CD4-positive, alpha-beta T cell (primary cell): ENCODE data around the gene MSGN1. TPM values are rescaled to one million over a fixed set of nuclear protein-coding genes. Genes with fewer than 3 reads are reported as not detected.

ENCODE experiments used
- ATAC-seq: fragments of 200-7000 bp; cut with Tn5 transposase; one replicate; pipeline ENCODE4 v1.10.0; 2022; ENCODE audit warnings: mild to moderate bottlenecking; ENCODE audit not compliant: poor library complexity
- CTCF ChIA-PET: fragments of 350-600 bp; sonication (Branson Sonifier 250); formaldehyde crosslinking; loops from one replicate; lab custom pipeline; 2021; ENCODE audit warnings: antibody characterized with exemption, inconsistent platforms; lab: Charles Lee
- POLR2A ChIA-PET: fragments of 350-600 bp; sonication (Branson Sonifier 250); formaldehyde crosslinking; loops from one replicate; lab custom pipeline; 2021; ENCODE audit warnings: antibody characterized with exemption, inconsistent platforms; lab: Charles Lee
- DNase-seq, 14 experiments: peaks; one replicate each; pipeline ENCODE4 v3.0.0-alpha.2; 2013 to 2020; ENCODE audit warnings: mixed read lengths in 2 of 14
- H3K27ac ChIP-seq, 2 donors: one replicate each; pipeline versions ENCODE4 v1.5.1 to v1.7.0; 2013; ENCODE audit warnings: low read length in 2 of 2, low read depth in 1 of 2, mild to moderate bottlenecking in 1 of 2
- H3K27me3 ChIP-seq, 2 experiments: 1 replicate in 1 of 2; 2 replicates in 1 of 2; pipeline versions ENCODE4 v1.6.1 to v1.7.0; 2013; ENCODE audit warnings: low read length in 2 of 2, control low read depth in 1 of 2, mild to moderate bottlenecking in 1 of 2, moderate library complexity in 1 of 2; ENCODE audit not compliant: insufficient read depth in 2 of 2, control insufficient read depth in 1 of 2
- H3K36me3 ChIP-seq: one replicate; pipeline ENCODE4 v1.6.1; 2013; ENCODE audit warnings: low read length, control low read depth; ENCODE audit not compliant: insufficient read depth
- H3K4me1 ChIP-seq: one replicate; pipeline ENCODE4 v1.6.1; 2013; ENCODE audit warnings: low read length, control low read depth; ENCODE audit not compliant: insufficient read depth
- H3K4me3 ChIP-seq: one replicate; pipeline ENCODE4 v1.5.1; 2013; ENCODE audit warnings: mild to moderate bottlenecking, low read length, moderate library complexity
- H3K9me3 ChIP-seq, 2 experiments: 1 replicate in 1 of 2; 2 replicates in 1 of 2; pipeline versions ENCODE4 v1.6.1 to v1.7.0; 2013; ENCODE audit warnings: low read length in 2 of 2, mild to moderate bottlenecking in 2 of 2, control low read depth in 1 of 2, moderate library complexity in 1 of 2; ENCODE audit not compliant: control insufficient read depth in 1 of 2, insufficient read depth in 1 of 2
- H3K27ac Mint-ChIP-seq: one replicate; pipeline ENCODE4 v1.8.0; 2020; ENCODE audit warnings: mixed read lengths
- H3K27me3 Mint-ChIP-seq: one replicate; pipeline ENCODE4 v1.8.0; 2021; ENCODE audit warnings: mixed read lengths
- H3K36me3 Mint-ChIP-seq: one replicate; pipeline ENCODE4 v1.8.0; 2021; ENCODE audit warnings: low read depth, mixed read lengths
- H3K4me1 Mint-ChIP-seq: one replicate; pipeline ENCODE4 v1.8.0; 2021; ENCODE audit warnings: low read depth, mixed read lengths
- H3K4me3 Mint-ChIP-seq: one replicate; pipeline ENCODE4 v1.8.0; 2020; ENCODE audit warnings: mild to moderate bottlenecking, mixed read lengths
- H3K9me3 Mint-ChIP-seq: one replicate; pipeline ENCODE4 v1.8.0; 2020; ENCODE audit warnings: mixed read lengths
- CTCF ChIP-seq: fragments of 200-600 bp; IDR thresholded peaks from one replicate; pipeline ENCODE4 v1.8.0; 2022; ENCODE audit warnings: antibody characterized with exemption, mild to moderate bottlenecking
- intact Hi-C, 2 experiments: fragments of 100-400 bp; cut with DNase I in 1 of 2; cut with micrococcal nuclease in 1 of 2; formaldehyde crosslinking; loops; one replicate each; pipeline versions ENCODE4 v1.15.1 to v1.9.0; 2023 to 2025; cut with DNase I, micrococcal nuclease
- total RNA-seq, 174 experiments: library from RNA in 2 of 174; stranded (reverse) in 2 of 174; gene quantifications; one replicate each; pipeline ENCODE4 v1.2.3 and lab custom pipeline; 2021 to 2026

The MSGN1 gene
- total RNA-seq, 2 experiments from 2014 or later, result not detected

- intact Hi-C loops, result no loop called here
- Mint-ChIP-seq H3K4me1 (no peaks in the 10 kb centered on the region), H3K9me3 (no peaks in the 10 kb centered on the region), H3K27me3 (no peaks in the 10 kb centered on the region), H3K27ac (no peak overlapping the region), H3K36me3 (peaks cover 10% of the 10 kb centered on the region), H3K4me3 (no peak overlapping the region)
- no peak for ATAC-seq
- Histone ChIP-seq H3K27ac (no peak overlapping the region), H3K9me3 (no peaks in the 10 kb centered on the region), H3K4me3 (no peak overlapping the region), H3K27me3 (no peaks in the 10 kb centered on the region), H3K4me1 (no peaks in the 10 kb centered on the region), H3K36me3 (no peaks in the 10 kb centered on the region)
- no peak for DNase-seq
- POLR2A ChIA-PET, result no interaction called here
- no peak for TF ChIP-seq CTCF
- CTCF ChIA-PET, result no interaction called here
Measured at GRCh38 chr2:17772532-17772931, 43.7 kb upstream of the MSGN1 start.

- Mint-ChIP-seq H3K36me3 (peaks cover 19% of the 10 kb centered on the region), H3K27me3 (no peaks in the 10 kb centered on the region), H3K9me3 (no peaks in the 10 kb centered on the region), H3K27ac (no peak overlapping the region), H3K4me1 (no peaks in the 10 kb centered on the region), H3K4me3 (no peak overlapping the region)
- Histone ChIP-seq H3K9me3 (peaks cover 0 to 5% of the 10 kb centered on the region in 2 experiments), H3K27me3 (no peaks in the 10 kb centered on the region), H3K27ac (no peak overlapping the region), H3K4me1 (no peaks in the 10 kb centered on the region), H3K36me3 (no peaks in the 10 kb centered on the region), H3K4me3 (no peak overlapping the region)
- ChIA-PET CTCF (interaction anchor here (0.7 kb wide), 1 partner anchor 1790 kb away, joined by 3 read pairs; no protein-coding TSS in a partner anchor), POLR2A (no interaction called here)
- TF ChIP-seq CTCF, result no peak
- ATAC-seq (no peak), DNase-seq (no peak)
- intact Hi-C loops, result no loop called here
Measured at GRCh38 chr2:17780546-17780945, 35.7 kb upstream of the MSGN1 start.

- Mint-ChIP-seq H3K9me3 (no peaks in the 10 kb centered on the region), H3K36me3 (peaks cover 15% of the 10 kb centered on the region)
Measured at GRCh38 chr2:17781482-17781881, 34.8 kb upstream of the MSGN1 start.

More at GRCh38 chr2:17781482-17781881, 34.8 kb upstream of the MSGN1 start:
- no peaks in the 10 kb centered on the region for H3K27me3 ChIP-seq
- POLR2A ChIA-PET, result no interaction called here
- H3K36me3 ChIP-seq, result no peaks in the 10 kb centered on the region
- H3K27ac ChIP-seq, result no peak overlapping the region
- H3K4me3 ChIP-seq, result no peak overlapping the region
- CTCF ChIA-PET, result no interaction called here
- intact Hi-C loops, result no loop called here
- Mint-ChIP-seq H3K27ac (no peak overlapping the region), H3K4me3 (no peak overlapping the region), H3K27me3 (no peaks in the 10 kb centered on the region), H3K4me1 (no peaks in the 10 kb centered on the region)
- ATAC-seq (no peak), DNase-seq (no peak)
- TF ChIP-seq CTCF, result no peak
- H3K4me1 ChIP-seq, result no peaks in the 10 kb centered on the region
- peaks cover 0 to 6% of the 10 kb centered on the region in 2 experiments for H3K9me3 ChIP-seq
